HL-60 (cell line): Measurements from ENCODE around the gene AIG1.

Source experiments
- DNase-seq, 2 experiments: peaks; one replicate each; pipeline ENCODE4 v3.0.0-alpha.2; 2010 to 2020; ENCODE audit warnings: low read depth in 1 of 2, low spot score in 1 of 2
- H3K27ac ChIP-seq: fragments of 250-450 bp; sonication (Bioruptor Pico); replicated peaks from 2 replicates; pipeline ENCODE4 v1.5.1; 2020; ENCODE audit warnings: mild to moderate bottlenecking, moderate library complexity
- H3K27me3 ChIP-seq: fragments of 250-450 bp; sonication (Bioruptor Pico); 2 replicates; pipeline ENCODE4 v1.5.1; 2021; ENCODE audit warnings: mild to moderate bottlenecking, moderate library complexity; ENCODE audit not compliant: insufficient read depth, poor library complexity, severe bottlenecking
- H3K4me3 ChIP-seq: replicated peaks from 2 replicates; pipeline ENCODE4 v1.5.1; 2011; ENCODE audit warnings: mild to moderate bottlenecking, control low read depth, low read length; ENCODE audit not compliant: insufficient read depth
- CTCF ChIP-seq: IDR thresholded peaks from one replicate; pipeline ENCODE4 v1.5.1; 2011; ENCODE audit warnings: low read length, control low read depth, inconsistent platforms; ENCODE audit not compliant: insufficient read depth
- GABPA ChIP-seq: IDR thresholded peaks from 2 replicates; pipeline ENCODE4 v1.6.1; 2012; ENCODE audit warnings: low read depth
- POLR2AphosphoS5 ChIP-seq: IDR thresholded peaks from 2 replicates; pipeline ENCODE4 v1.6.1; 2012; ENCODE audit warnings: low read depth
- REST ChIP-seq: IDR thresholded peaks from 2 replicates; pipeline ENCODE4 v1.6.1; 2012; ENCODE audit warnings: low read depth; ENCODE audit not compliant: insufficient replicate concordance
- SPI1 ChIP-seq: IDR thresholded peaks from 2 replicates; pipeline ENCODE4 v1.6.1; 2012; ENCODE audit warnings: low read depth, mild to moderate bottlenecking, borderline replicate concordance

The AIG1 gene

GRCh38 chr6:143157131-143157530 is 96.4 kb downstream of the AIG1 start:
- H3K4me3 ChIP-seq = no peak overlapping the region
- H3K27ac ChIP-seq = no peak overlapping the region
- TF ChIP-seq GABPA (no peak), POLR2AphosphoS5 (no peak), REST (no peak), SPI1 (no peak), CTCF (no peak)
- no peak for DNase-seq
- no peaks in the 10 kb centered on the region for H3K27me3 ChIP-seq

- DNase-seq = no peak
- Histone ChIP-seq H3K4me3 (no peak overlapping the region), H3K27ac (no peak overlapping the region), H3K27me3 (no peaks in the 10 kb centered on the region)
- no peak for TF ChIP-seq REST
These were observed 97.5 kb downstream of the AIG1 start for GRCh38 chr6:143158113-143158581.

GRCh38 chr6:143159001-143159400 is 98.3 kb downstream of the AIG1 start:
- no peak overlapping the region for H3K4me3 ChIP-seq
- H3K27me3 ChIP-seq = no peaks in the 10 kb centered on the region
- no peak for DNase-seq
- no peak for TF ChIP-seq REST
- TF ChIP-seq SPI1 = no peak
- no peak for TF ChIP-seq GABPA
- TF ChIP-seq CTCF = no peak
- no peak overlapping the region for H3K27ac ChIP-seq

- no peaks in the 10 kb centered on the region for H3K27me3 ChIP-seq
- TF ChIP-seq REST = no peak
- TF ChIP-seq CTCF = no peak
- TF ChIP-seq GABPA = no peak
- TF ChIP-seq SPI1 = no peak
- no peak for TF ChIP-seq POLR2AphosphoS5
- H3K4me3 ChIP-seq = no peak overlapping the region
- no peak overlapping the region for H3K27ac ChIP-seq
- DNase-seq = no peak
These were observed 99.3 kb downstream of the AIG1 start for GRCh38 chr6:143160015-143160414.
